AG08396 (cell line): ENCODE results near the gene ARHGAP26.
A peak's percentile ranks its signal among the peaks of the same experiment; 100 is the strongest.

Experiments used
- DNase-seq: peaks from one replicate; pipeline ENCODE4 v3.0.0; 2012; ENCODE audit warnings: low spot score, mixed read lengths

The ARHGAP26 gene

DNA sequence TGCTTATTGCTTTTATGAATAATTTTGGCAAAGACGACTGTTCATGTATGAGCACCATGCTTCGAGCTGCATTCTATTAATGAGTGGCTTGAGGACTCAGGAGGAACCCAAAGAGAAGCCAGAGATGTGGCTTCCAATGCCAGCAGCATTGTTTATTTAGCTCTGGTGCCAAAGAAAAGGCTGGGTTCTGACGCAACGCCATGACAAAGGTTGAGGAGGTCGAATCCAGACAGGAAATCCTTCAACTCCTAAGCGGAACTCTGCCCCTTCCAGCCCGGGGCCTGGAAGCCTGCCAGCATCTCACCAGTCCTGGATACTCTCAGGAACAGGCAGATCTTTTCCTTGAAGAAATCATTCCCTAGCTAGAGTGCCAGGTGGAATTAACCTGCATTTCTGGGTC lies 104.4 kb downstream of the ARHGAP26 start:
- no peak for DNase-seq

DNA sequence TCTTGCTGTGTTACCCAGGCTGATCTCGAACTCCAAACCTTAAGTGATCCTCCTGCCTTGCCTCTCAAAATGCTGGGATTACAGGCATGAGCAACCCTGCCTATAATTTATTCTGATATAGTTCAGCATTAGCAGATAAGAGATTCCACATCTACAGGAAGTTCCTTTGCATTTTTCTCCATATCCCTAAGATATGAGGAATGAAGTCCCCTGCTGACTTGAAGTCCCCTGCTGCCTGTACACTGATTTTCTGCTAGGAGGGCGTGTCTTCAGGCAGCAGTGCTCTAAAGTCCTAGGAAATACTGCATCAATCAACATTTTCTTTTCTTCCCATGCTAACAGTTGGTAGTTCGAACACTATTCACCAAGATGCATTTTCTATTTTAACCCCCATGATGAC lies 105.8 kb downstream of the ARHGAP26 start:
- DNase-seq = no peak

DNA sequence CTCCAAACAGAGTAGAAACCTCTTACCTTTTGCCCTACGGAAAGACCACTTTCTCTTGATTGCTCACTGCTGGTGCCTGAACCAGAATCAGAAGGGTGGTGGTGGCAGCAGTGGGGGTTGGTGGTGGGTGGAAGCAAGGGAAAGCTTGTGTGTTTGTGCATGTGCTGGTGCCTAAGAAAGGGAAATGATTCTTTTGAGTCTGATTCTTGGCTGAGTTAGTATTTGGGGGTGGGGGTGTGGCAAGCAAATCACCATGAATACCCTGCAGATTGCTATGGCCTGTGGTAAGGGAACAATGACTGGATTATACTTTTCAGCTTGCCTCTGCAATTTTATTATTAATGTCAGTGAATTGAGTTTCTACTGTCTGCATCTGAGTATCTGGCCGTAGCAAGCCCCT lies 106.6 kb downstream of the ARHGAP26 start:
- no peak for DNase-seq

DNA sequence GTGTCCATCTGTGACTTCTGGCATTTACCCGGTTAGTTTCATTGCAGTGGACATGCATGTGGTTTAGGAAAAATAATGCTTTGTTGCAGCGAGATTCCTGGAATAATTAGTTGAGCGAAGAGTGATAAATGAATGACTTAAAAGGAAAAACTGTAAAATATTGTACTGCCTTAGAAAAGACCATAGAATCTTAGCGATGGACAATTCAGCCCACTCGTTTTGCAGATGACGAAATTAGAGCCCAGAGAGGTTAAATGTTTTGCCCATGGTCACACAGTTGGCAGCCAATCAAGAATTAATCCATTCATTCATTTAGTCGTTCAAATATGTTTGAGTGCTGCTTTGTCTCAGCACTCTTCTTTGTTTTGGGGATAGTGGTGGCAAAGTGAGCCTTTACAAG lies 107.9 kb downstream of the ARHGAP26 start:
- DNase-seq = no peak

DNA sequence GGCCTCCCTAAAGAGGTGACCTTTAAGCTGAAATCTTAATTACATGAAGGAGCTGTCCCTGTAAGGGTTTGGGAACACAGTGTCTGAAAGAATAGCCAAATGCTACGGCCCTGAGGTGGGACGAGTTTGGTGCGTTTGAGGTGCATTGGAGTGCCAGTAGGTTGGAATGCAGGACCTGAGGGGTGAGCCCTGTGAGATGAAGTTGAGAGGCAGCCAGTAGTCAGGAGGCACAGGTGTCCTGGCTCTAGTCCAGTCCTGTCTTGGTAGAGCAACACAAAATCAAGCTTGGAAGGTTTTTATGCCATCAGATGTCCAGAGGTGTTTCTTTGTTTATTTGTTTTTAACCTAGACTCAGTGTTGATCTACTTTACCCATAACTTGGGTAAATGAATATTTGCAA lies 108.5 kb downstream of the ARHGAP26 start:
- no peak for DNase-seq

DNA sequence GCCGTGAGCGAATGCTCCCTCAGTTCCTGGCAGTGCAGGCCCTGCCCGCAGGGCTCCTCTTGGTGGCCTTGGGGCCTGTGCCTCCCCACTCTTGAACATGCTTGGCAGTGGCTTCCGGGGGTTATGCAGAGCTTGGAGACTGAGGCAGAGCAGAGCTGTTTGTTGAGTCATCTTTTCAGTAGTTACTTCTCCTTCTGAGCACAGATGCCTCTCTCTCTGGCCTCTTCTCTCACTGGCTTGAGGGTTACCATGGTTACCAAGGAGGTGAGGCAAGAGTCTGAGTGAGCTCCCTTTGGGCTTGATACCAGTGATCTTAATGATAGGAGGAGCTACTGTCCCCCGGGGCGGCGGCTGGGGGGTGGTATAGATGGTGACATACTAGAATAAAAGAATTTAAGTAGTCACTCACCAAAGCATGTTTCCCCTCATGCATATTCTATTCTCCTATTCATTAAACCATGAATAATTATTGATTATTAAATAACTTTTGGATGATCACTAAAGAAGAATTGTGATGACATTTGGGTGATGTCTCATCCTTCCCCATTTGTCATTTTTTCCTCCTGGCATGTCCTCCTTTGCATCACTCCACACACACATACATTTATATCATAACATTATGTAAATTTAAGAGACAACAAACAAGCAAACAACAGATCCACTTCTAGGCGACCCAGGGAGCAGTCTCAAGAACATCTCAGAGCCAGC lies 111.1 kb downstream of the ARHGAP26 start:
- DNase-seq = peak; percentile 63

DNA sequence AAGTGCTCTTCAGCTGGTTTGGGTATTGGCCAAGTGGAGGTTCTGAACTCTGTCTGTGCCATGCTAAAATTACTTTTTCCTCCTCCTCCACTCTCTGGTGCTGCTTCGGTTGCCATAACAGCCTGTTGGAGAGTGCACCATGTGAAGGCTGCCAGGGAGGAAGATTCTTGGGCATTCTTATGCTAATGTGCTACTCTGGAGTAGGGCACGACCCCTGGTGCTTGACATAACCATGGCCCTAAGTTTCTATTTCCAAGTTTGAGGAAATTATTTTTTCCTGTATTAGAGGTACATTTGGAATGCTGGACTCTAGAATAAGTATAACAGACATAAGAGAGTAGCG lies 111.6 kb downstream of the ARHGAP26 start:
- no peak for DNase-seq

DNA sequence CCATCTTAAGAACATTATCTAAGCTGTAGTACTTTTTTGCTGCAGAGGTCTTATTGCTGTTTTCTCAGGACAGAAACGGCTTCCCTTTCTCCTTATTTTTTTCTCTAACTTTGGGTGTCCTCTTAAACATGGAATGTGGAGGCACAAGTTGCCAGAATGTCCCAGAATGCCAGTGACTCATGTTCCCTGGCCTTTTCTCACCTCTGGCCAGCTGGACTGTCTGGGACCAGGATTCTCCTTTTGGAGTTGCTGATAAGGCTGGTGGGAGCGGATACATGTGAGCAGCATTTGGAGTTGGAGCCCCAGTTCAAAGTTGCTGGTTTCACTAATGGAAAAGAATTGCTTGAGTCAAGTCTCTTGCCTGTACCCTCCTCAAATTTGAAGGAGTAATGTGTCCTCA lies 112.8 kb downstream of the ARHGAP26 start:
- peak; percentile 39 for DNase-seq

DNA sequence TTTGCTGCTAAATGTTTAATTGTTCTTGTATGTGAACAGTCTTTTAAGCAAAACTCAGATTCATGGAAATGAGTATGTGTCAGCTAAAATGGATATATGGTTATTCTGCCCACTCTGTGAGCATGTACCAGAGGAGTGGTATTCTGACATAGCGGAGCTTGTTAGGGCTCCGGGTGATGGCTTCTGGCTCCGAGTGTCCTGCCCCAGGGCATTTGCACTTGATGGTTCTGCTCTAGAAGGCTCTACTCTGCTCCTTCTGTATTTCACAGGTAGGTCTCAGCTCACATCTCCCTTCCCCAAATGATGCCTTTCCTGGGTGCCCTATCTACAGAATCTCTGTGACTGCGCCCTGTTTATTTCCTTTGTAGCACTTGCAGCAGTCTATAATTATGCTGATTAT lies 113.3 kb downstream of the ARHGAP26 start:
- DNase-seq = no peak

DNA sequence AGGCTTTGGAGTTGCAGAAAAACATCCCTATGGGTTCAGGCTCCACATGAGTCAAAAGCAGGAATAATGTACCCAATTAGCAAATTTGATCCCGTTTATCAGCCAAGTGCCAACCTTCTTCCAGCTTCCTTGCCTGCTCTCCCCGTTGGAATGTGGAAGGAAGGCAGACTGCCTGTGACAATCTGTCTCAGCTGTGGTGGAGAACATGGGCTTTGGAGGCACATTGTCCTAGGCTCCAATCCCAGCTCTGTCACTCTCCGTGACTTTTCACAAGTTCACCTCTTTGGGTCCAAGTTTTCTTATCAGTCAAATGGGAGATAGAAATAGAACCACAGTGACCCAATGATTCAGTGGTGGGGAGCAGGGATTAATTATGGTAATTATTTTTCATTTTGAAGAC lies 113.9 kb downstream of the ARHGAP26 start:
- no peak for DNase-seq

DNA sequence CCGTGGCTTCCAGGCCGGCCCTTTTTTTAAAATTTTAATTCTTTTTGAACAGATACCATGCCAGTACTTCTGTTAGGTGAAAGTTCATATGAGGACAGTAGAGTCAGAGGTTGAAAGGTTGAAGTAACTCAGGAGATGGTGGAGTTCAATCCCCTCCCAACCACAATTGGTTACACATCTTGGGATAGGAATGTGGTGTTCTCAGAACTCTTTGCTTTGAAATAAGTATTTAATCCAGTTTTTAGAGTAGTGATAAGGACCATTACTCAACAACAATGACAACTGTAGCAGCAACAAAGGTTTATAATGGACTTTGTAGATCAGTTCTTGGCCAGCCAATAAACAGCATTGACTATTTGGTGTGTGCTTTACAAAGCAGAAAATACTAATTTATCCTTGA lies 116.0 kb downstream of the ARHGAP26 start:
- no peak for DNase-seq

DNA sequence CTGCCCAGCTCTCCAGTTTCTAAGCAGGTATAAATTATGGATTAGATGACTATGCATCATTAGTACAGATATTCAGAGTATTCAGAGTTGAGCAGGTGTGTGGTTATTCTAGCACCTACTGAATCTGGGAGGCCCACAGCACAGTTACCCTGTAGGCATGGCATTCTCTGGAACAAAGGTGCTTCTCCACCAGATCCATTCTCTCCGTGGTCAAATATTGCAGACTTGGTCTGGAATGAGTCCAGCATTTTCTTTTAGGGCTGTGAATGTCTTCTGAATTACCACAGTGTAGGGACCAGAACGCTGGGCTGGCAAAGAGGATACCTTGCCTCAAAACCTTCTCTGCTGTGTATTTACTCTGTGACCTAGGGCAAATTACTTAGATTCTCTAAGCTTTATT lies 116.8 kb downstream of the ARHGAP26 start:
- DNase-seq = no peak

DNA sequence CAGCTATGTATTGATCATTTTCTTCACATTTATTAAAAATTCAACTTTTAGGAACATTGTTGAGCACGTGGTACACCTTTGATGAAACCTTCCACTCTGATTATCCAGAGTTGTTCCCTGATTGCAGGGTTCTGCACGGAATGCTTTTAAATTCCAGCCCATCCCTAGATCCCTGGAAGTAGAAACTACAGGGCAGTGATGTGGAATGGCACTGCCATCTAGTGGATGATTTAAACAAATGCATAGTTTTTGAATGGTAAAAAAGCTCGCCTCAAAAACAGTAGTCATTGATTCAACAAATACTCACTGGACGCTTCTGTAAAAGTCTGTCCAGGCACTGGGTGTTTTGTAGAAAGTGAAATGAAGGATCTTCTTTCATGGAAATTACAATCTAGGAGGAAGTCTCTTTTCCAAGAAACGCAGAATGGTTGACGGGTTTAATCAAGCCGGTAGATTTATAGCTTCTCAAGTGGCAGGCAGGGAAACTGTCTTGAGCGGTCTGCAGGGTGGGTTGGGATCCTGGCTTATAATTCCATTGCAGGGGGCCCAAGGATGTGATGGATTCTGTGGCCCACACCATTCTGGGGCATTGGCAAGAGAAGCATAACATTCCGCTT lies 118.4 kb downstream of the ARHGAP26 start:
- DNase-seq = peak; percentile 57

DNA sequence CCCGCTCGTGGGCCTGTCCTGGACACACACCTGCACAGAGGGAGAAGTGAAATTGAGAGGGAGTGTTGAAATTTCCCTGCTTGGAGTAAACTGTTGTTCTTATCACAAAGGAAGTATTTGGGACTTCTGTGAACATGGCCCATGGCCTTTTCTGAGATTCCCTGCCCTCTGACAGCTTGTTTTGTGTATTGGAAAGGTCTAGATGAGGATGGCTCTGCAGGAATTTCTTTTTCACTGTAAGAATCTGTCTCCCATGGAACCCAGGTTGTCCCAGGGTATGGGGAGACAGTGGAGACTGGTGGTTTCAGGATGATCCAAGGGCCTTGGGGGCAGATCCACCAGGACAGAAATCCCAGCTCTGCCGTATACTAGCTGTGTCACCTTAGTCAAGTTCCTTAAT lies 121.8 kb downstream of the ARHGAP26 start:
- no peak for DNase-seq

DNA sequence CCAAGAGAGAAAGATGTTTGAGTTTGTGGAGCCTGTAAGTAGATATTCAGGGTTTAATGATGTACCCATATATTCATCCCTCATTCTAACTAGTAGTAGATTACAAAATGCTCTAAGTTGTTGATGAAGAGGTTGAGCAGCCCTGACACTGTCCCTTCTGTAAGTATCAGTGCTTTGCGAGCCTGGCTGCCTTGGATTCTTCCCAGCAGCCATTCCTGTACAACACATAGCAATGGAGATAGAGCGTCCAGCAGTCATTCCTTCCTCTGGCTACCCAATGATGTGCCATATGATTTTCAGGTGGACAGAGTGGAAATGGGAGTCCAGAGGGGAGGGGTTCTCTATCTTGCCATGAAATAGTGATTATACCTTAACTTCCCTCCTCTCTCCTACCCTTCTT lies 124.1 kb downstream of the ARHGAP26 start:
- no peak for DNase-seq

DNA sequence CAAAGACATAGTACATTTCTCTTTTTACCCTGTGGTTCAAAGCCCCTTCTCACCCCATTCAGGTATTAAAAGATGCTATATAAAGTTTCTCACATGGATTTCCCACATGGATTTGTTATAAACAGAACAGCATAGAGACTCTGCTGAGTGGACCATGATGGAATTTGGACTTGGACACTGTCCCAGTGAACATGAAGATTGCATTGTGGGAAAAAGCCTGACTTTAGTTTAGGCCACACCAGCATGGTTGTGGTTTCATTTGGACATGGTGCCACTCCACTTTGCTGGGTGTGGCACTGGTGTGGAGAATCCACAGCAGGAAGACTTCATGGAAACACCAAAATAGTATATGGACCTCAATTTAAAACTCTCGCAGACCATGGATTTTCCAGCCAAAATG lies 124.6 kb downstream of the ARHGAP26 start:
- peak; percentile 55 for DNase-seq

DNA sequence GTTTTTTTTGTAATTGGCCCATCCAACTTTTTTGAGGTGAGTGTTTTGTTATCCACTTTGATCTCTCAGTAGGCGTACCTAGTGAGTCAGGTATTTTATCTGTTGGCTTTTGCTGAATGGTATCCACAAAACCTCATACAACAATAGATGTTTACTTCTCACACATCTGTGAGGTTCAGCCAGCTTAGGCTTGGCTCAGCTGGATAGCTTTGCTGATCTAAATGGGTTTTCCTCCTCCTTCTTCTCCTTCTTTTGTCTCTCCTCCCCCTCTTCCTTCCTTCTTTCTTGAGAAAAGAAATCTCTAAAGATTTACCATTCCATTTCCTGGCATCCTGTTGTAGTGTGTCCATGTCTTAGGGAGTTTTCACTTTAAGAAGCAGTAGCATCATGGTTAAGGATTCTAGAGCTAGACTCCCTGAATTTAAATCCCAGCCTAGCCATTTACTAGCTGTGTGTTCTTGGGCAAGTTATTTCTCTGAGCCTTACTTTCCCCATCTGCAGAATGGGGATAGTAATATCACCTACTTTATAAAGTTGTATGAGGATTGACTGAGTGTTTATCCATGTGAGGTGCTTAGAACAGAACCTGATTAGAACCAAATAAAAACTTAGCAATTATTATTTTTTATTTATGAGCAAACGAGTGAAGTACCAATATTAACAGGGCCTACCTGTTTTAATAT lies 126.3 kb downstream of the ARHGAP26 start:
- DNase-seq = no peak

DNA sequence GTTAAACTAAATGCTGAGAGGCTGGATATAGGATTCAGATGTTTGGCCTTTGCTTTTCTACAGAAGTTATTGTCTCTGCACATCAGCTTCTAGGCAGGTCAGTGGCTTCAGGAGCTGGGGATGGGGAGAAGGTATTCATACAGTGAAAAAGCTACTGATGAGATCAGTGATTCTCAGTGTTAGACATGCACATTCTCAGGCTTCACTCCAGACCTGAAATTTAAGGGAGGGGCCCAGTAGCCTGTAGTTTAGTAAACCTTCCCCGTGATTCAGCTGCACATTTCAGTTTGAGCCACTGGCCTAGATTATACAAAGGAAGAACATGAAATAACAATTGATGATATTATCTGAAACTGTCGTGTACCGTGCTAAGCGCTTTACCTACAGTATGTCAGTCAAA lies 127.2 kb downstream of the ARHGAP26 start:
- DNase-seq = no peak

DNA sequence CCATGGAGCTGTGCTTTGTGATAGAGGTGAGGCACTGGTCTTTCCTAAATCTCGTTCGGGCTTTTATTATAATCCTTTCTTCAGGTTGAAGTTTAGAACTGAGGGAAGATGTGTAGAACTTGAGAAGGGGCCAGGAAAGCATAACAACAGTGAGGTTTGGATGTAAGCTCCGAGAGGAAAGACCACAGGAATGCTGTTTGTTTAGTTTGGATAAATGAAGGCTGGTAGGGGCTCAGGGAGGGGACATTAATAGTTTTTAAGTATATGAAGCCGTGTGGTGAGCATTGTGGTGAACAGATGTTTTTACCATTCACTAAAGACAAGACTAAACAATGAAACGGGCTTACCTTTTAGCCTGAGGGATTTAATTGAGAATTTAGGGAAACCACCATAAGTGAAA lies 130.8 kb downstream of the ARHGAP26 start:
- peak; percentile 55 for DNase-seq

DNA sequence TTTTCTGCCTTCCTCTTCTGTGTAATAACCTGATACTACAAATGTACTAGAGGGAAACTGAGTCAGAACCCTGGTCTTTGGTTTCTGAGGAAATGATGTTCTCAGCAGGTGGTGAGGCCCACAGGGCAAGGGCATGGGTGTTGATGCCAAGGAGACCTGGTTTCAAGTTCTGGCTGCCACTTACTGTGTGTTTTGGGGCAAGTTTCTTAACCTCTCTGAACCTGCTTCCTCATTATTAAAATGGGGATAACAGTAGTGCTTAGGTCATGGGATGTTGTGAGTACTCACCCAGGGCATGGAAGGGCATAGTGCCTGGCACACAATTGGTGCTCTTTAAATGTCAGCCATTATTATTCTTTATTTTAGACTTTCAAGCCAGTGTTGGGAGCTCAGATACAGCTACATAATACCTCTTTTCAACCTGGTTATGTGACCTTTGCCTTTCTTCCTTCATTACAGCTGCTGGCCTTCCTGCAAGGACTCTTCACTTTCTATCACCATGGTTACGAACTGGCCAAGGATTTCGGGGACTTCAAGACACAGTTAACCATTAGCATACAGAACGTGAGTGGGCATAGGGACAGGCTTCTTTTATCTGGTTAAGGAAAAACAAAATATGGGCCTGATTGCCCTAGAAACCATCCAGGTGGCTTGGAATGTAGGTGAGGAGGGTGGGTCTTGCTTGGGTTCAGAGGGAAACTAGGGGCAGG lies 131.5 kb downstream of the ARHGAP26 start:
- DNase-seq = no peak

DNA sequence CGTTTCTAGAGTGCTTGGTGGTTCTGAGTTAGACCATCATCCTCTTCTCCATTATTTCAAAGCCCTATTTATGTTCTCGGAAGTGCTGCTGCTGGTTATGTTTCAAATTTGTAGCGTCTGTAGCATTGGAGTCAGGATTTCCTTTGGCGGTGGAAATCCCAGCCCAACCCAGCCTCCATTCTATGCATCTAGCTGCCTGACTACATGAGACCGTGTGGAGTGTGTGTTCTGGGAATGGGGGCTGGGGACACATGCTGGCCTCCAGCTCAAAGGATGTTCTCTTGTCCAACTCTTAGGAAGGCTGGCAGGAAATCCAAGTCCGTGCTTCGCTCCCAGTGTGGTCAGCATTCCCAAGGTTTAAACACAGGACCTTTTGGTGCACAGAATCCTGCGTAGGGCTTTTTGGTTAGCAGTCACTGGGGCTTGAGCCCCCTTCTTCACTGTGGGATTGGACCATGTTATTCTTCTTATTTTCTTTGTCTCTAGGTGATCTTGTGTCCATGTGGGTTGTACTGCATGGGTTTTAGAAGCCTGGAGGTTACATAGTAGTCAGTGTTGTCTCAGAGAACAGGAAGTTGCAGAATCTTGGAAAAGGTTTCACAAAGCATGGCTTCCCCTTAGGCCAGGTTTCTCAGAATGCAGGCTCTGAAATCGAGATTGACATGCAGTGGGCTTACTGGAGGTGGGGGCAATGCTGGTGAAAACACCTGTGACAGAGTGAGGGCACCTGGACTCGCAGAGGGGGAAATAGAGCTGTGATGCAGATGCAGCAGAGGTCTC lies 132.2 kb downstream of the ARHGAP26 start:
- no peak for DNase-seq

DNA sequence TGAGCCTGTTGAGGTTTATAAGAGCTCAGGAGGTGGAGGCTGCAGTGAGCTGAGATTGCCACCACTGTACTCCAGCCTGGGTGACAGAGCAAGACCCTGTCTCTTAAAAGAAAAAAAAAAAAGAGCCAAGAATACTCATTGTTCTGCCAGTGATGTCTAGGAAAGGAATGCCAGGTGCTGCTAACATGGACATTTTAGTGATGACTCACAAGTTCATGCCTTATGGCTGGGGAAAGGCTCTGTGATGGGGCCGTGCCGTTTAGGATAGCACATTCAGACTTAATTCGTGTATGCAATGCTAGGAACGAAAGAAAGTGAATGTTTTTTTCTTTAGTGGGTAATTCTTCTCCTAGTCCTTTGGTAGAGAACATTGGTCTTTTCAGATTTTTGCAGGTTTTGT lies 134.2 kb downstream of the ARHGAP26 start:
- no peak for DNase-seq
